T-helper 2 cell treated with Interferon-gamma antibody and Interleukin-4, amounts not matched to agents 5 μg/mL and 100 μg/mL, for 36 hours (primary cell): ENCODE data around the gene SPTBN2.
A peak's percentile ranks its signal among the peaks of the same experiment; 100 is the strongest.

Experiments
- DNase-seq: peaks from one replicate; pipeline ENCODE4 v3.0.0; 2021; ENCODE audit warnings: low spot score
- H3K27ac Mint-ChIP-seq: one replicate; pipeline ENCODE4 v1.8.0; 2021; ENCODE audit warnings: mild to moderate bottlenecking, mixed read lengths
- H3K27me3 Mint-ChIP-seq: one replicate; pipeline ENCODE4 v1.8.0; 2021; ENCODE audit warnings: low read depth, mixed read lengths
- H3K36me3 Mint-ChIP-seq: one replicate; pipeline ENCODE4 v1.8.0; 2021; ENCODE audit warnings: low read depth, mixed read lengths
- H3K4me1 Mint-ChIP-seq: one replicate; pipeline ENCODE4 v1.8.0; 2021; ENCODE audit warnings: low read depth, mixed read lengths
- H3K4me3 Mint-ChIP-seq: one replicate; pipeline ENCODE4 v1.8.0; 2022; ENCODE audit warnings: mild to moderate bottlenecking, moderate library complexity, mixed read lengths
- H3K9me3 Mint-ChIP-seq: one replicate; pipeline ENCODE4 v1.8.0; 2021; ENCODE audit warnings: mixed read lengths

The SPTBN2 gene

DNA sequence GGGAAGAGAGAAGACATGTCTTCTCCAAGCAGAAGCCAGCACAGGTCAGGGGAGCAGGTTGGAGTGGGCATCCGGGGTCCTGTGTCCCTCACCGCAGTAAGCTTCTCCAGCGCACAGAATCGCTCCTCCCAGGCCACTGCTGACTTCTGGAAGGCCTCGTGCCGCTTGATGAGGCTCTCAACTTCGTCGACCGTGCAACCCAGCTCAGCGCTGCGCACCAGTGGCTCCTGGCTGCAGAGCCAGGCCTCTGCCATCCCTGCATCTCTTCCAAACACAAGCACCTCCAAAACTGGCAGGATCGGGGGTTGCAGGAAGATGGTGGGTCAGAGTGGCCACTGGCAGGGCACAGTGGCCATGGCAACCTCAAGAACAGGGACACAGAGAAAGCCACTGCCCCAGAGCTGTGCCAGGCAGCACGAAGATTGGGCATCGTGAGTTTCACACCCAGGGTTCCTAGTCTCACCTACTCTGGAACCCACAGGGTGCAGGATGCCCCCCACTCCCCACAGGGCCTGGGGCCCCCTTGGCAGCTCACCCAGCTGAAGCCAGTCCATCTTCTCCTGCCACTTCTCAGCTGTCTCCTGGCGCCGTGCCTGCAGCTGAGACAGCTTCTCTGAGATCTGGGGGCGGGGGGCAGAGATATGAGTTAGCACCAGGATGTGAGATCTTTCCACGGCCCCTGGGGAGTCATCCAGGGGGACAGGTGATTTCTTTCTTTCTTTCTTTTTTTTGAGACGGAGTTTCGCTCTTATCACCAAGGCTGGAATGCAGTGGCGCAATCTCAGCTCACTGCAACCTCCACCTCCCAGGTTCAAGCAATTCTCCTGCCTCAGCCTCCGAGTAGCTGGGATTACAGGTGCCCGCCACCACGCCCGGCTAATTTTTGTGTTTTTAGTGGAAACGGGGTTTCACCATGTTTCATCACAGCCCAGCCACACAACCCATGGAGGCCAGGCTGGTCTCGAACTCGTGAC, 40.2 kb downstream of the SPTBN2 start:
- Mint-ChIP-seq H3K36me3 (no peaks in the 10 kb centered on the region), H3K27me3 (no peaks in the 10 kb centered on the region), H3K4me3 (no peak overlapping the region), H3K9me3 (no peaks in the 10 kb centered on the region), H3K4me1 (no peaks in the 10 kb centered on the region), H3K27ac (no peak overlapping the region)
- no peak for DNase-seq

DNA sequence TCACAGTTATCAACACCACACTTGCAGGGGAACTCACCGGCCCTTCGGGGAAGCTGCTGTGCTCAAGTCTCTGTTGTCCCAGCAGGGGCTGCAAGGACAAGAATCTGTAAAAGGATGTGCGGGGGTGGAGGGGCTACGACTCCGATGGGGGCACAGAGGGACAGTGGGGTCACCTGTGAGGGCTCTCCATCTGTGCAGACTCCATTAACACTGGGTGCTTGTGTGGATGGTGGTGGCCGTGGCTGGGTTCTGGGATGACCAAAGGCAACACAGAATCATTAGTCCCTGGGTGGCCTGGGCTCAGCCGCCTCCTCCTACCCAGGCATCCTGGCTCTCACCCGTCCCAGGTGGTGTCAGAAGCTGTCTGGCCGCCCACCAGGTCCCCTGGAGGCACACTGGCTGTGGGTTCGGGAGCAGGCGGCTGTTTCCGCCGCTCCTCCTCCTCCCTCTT, 41.2 kb downstream of the SPTBN2 start:
- Mint-ChIP-seq H3K4me3 (no peak overlapping the region), H3K9me3 (no peaks in the 10 kb centered on the region), H3K4me1 (no peaks in the 10 kb centered on the region), H3K36me3 (no peaks in the 10 kb centered on the region), H3K27me3 (no peaks in the 10 kb centered on the region), H3K27ac (no peak overlapping the region)
- no peak for DNase-seq

DNA sequence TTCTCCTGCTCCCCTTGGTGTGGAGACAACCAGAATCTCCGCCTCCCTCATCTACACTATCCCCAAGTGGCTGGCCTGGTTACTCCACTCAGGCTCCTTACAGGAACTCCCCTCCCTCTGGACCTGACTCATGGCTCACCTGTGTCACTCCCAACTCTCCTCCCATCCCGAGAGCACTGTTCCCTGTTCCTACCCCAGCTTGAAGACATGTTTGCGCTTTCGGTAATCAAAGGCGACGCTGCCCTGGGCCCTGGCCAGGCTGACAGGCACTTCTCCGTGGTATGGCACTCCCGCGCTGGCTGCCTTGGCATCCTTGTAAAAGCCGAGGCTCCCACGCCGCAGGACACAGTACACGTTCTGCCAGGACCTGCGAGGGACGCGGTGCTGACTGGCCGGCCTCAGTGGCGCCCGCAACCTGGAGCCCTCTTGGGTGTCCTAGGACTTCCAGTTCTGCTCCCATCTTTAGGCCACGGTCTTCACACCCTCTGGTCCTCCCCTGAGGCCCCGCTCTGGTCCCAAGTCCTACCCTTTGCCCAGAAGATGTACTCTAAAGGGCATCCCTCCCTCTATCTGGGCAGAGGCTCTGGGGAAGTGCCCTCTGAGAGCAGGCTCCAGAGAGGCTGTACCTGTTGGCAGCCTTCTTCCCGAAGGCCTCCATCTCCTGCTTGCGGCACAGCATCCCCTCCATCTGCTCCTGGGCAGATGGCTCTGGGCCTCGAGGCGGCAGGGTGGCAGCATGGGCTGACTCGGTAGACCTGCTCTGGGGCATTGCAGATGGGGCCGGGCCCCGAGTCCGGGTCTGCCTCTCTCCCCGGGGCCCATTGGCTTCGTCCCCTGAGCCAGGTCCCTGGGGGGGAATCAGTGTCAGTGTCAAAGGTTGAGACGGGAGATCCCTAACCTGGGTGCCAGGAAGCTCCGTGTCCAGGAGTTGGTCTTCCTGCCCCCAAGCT, 41.9 kb downstream of the SPTBN2 start:
- Mint-ChIP-seq H3K27ac (no peak overlapping the region), H3K9me3 (no peaks in the 10 kb centered on the region), H3K36me3 (no peaks in the 10 kb centered on the region), H3K27me3 (no peaks in the 10 kb centered on the region), H3K4me1 (no peaks in the 10 kb centered on the region), H3K4me3 (no peak overlapping the region)
- DNase-seq = no peak

DNA sequence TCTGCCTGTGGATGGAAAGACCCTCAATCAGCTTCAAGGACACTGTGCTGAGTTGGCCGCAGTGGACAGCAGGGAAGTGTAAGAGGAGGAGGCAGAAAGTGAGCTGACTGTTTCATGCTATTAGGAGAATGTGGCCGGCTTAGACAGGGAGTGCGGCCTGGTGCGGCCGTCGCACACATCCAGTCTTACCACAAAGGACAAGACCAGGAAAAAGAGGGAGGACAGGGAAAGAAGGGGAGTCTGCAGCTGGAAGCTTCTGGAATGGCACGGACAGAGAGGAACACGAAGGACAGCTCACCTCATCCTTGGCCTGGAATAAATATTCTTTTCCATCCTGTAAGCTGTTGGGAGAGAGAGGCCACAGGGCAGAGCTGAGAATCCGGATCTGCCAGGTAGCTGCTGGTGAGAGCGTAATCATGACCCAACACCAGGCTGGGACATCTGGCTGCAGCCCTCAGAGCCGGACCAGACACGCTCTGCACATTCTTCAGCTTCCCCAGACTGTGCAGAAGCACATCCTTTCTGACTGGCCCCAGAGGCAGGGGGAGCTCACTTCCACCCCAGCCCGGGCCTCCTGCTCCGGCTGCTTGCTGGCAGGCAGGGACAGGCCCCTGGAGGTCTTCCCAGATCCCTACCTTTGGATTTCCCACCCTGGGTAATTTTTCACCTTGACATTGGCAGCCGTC, 42.8 kb downstream of the SPTBN2 start:
- H3K27me3 Mint-ChIP-seq = no peaks in the 10 kb centered on the region
- no peaks in the 10 kb centered on the region for H3K4me1 Mint-ChIP-seq

DNA sequence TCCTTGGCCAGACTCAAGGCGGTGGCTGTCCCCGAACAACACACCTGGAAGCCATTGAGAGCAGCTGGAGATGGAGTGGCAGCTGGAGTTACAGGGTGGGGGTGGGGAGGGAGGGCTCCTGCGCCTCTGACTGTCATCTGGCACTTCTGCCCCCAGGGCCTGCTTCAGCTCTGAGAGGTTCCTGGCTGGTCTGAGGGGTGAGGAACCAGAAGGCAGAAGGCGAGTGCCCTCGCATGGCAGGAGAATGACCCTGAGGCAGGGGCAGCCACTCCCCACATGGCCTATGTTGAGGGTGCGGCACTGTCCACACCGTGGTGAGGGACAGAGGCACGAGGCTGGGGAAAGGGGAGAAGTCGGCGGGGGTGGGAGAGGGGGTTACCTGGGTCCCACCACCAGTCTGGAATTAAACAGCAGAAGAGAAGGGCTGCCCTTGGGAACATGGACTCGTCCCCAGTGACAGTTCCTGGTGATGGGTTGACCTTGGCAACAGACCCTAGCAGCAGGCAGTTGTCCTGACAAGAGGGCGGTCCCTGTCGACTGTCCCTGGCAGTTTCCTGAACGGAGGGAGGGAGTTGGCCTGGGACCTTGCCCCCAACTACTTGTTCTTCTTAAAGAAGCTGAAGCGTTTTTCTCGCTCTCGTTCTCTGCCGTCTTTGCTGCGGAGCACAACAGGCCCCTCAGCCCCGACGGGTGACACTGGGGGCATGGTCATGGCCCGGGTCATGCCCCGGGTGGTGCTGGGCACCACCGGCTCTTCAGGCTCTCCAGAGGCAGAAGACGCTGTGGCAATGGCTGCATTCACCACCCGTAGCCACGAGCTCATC, 43.5 kb downstream of the SPTBN2 start:
- Mint-ChIP-seq H3K9me3 (no peaks in the 10 kb centered on the region), H3K27me3 (no peaks in the 10 kb centered on the region), H3K27ac (no peak overlapping the region)

More for the DNA sequence above, 42.8 kb downstream of the SPTBN2 start:
- Mint-ChIP-seq H3K36me3 (no peaks in the 10 kb centered on the region), H3K27ac (no peak overlapping the region), H3K9me3 (no peaks in the 10 kb centered on the region), H3K4me3 (no peak overlapping the region)
- no peak for DNase-seq

DNA sequence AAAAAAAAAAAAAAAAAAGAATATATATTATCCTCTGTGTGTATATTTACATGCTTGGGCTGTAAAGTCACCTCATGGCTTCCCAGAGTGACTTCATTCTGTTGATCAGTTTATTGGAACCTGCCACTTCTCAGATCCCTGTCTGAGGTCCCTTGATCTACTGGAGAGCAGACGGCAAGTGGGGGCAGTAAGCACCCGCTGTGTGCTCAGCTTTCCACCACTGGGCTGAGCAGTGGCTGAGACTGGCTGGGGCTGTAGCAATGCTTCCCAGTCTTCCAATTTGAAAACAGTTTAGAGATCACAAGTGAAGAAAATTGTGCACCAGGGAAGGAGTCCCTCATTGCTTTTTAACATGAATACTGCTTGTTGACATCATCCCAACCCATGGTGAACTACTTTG, 44.4 kb downstream of the SPTBN2 start:
- no peaks in the 10 kb centered on the region for H3K9me3 Mint-ChIP-seq

More for the DNA sequence above, 43.5 kb downstream of the SPTBN2 start:
- Mint-ChIP-seq H3K4me1 (no peaks in the 10 kb centered on the region), H3K4me3 (no peak overlapping the region), H3K36me3 (no peaks in the 10 kb centered on the region)
- no peak for DNase-seq

DNA sequence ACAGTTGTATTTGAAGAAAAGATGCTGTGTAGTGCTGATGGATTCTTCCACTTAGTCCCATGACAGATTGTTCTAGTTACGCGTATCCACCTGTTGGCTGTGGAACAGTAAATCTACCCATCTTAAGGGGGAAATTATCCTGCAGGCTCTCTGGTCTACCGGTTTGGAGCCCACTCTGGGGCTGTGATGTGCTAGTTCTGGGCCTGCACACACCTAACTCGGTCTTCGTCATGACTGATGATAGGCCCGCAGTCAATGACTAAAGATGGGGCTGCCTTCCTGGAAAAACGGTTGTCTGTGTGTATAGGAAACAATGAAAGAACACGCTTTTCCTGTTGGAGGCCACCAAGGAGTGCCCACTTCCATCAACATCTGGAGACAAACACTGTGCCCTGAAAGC, 45.1 kb downstream of the SPTBN2 start:
- Mint-ChIP-seq H3K4me3 (no peak overlapping the region), H3K36me3 (no peaks in the 10 kb centered on the region), H3K4me1 (no peaks in the 10 kb centered on the region), H3K9me3 (no peaks in the 10 kb centered on the region), H3K27me3 (no peaks in the 10 kb centered on the region), H3K27ac (no peak overlapping the region)
- DNase-seq = no peak

More for the DNA sequence above, 44.4 kb downstream of the SPTBN2 start:
- Mint-ChIP-seq H3K27ac (no peak overlapping the region), H3K4me3 (no peak overlapping the region), H3K27me3 (no peaks in the 10 kb centered on the region), H3K36me3 (no peaks in the 10 kb centered on the region), H3K4me1 (no peaks in the 10 kb centered on the region)
- no peak for DNase-seq

DNA sequence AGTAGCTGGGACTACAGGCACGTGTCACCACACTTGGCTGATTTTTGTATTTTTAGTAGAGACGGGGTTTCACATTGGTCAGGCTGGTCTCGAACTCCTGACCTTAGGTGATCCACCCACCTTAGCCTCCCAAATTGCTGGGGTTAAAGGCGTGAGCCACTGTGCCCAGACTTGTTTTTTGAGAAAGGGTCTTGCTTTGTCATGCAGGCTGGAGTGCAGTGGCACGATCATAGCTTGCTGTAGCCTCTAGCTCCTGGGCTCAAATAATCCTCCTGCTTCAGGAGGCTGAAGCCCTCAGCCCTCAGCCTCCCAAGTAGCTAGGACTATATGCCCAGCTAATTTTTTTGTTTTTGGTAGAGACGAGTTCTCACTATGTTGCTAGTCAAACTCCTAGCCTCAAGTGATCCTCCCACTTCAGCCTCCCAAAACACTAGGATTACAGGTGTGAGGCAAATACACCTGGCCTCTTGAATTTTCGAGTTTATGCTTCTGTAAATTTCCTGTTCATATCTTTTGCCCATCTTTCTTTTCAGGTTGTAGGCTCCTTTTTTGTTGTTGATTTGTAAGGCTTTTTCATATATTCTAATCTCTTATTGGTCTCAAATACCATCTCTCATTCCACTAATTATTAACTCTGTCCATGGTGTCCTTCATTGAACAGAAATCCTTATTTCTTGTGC, 47.9 kb downstream of the SPTBN2 start:
- peaks cover 10% of the 10 kb centered on the region for H3K36me3 Mint-ChIP-seq
- H3K4me3 Mint-ChIP-seq = no peak overlapping the region
- no peak for DNase-seq
- H3K4me1 Mint-ChIP-seq = peaks cover 19% of the 10 kb centered on the region
- no peaks in the 10 kb centered on the region for H3K9me3 Mint-ChIP-seq
- H3K27ac Mint-ChIP-seq = no peak overlapping the region
- H3K27me3 Mint-ChIP-seq = no peaks in the 10 kb centered on the region

DNA sequence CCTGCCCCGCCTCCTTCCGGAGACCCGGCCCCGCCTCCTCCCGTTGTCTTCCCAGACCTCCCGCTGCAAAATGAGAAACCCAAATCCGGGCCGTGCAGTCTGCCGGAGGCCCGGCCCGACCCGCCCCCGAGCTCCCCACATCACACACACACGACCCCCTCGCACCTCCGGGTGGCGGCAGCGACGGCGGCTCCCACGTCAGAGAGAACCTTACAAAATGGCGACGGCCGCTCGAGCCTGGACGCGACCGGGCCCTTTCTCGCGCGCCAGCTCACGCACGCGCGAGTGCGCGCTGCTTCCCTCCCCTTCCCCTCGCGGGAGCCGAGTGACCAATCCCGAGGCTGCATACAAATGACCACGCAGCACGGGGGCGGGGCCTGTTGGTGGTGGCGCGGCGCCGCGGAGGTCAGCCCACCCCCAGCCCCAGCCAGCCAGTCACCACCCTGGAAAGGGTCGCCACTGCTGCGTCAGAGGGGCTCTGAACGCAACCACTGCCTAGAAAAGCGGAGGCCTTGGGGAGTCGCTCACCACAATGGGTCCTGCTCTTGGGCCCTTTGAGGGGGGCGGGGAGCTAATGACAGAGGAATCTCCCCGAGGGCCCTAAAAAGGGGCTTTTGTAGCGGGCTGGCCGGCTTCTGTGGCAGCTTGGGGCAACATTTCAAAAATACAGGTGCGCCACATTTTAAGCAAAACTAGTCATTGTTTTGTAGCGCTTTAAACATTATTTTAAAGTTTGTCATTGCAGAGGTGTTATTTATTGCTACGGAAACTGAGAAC, 51.2 kb downstream of the SPTBN2 start, which contains the start of gene RBM4B:
TSS of gene RBM4B (minus strand) at position 289 of the 777 bp plus-strand sequence. CDS start 808 bp downstream, outside the sequence.
- no peaks in the 10 kb centered on the region for H3K9me3 Mint-ChIP-seq
- H3K27me3 Mint-ChIP-seq = no peaks in the 10 kb centered on the region
- peak within 1 kb of the TSS; percentile 99 for H3K27ac Mint-ChIP-seq
- H3K4me3 Mint-ChIP-seq = peak within 1 kb of the TSS; percentile 98
- peaks cover 24% of the 10 kb centered on the region for H3K36me3 Mint-ChIP-seq
- peaks cover 32% of the 10 kb centered on the region for H3K4me1 Mint-ChIP-seq
- peak; percentile 94 for DNase-seq

DNA sequence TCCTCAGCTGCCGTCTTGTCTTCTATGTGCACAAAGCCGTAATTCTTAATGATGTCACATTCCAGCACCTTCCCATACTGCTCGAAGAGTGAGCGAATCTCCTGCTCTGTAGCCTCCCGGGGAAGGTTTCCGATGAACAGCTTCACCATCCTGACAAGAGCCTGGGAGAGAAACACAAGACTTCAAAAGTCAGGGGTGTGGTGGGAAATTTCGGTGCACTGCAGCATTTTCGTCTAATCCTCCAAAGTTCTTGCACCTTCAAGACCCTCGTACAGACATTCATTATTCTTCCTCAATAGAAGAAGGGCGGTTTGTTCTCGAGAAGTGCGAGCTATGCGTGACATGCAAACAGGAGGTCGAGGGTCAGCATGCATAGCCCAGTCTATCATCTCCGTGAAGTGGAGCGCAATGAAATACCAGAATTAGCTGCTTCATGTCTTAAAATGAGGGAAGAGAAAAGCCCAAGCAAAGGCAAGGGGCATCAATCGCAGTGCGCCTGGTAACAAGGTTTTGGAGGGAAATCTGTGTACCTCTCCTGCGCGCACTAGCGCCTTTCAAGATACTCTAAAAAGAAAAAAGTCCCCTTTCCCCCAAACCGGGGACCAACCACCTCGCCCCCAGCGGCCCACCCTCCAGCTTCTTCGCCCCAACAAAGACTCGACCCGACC, 52.0 kb downstream of the SPTBN2 start:
- Mint-ChIP-seq H3K4me1 (peaks cover 32% of the 10 kb centered on the region), H3K36me3 (peaks cover 24% of the 10 kb centered on the region)
- no peak for DNase-seq

DNA sequence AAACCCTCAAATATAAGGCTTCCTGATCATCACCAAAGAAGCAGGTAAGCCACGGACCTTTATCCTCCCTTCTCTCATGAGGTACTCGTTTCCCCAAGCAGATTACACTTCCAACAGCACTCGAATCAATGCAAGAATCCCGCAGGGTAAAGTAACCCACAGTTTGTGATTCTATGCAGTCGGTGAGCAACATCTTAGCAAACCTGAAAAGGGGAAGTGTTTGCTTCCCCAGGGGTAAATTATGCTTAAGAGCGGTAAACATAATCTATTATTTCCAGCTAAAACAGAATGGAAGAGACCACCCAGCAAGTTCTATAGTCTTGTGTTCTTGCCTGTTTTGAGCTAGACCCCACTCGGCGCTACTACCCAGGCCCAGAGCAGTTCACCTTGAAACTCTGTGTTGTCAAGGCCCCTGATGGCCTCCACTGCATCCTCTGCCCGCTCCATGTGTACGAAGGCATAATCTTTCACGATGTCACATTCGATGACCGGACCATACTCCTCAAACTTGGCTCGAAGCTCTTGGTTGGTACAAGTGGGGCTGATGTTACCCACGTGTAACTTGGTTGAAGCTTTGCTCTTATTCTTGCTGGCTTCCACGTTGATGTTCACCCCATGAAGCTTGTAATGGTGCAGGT, 52.6 kb downstream of the SPTBN2 start:
- Mint-ChIP-seq H3K4me3 (peak overlapping the region; percentile 98), H3K27ac (peak overlapping the region; percentile 99), H3K4me1 (peaks cover 32% of the 10 kb centered on the region), H3K9me3 (no peaks in the 10 kb centered on the region), H3K27me3 (no peaks in the 10 kb centered on the region), H3K36me3 (peaks cover 24% of the 10 kb centered on the region)
- no peak for DNase-seq

More for the DNA sequence above, 52.0 kb downstream of the SPTBN2 start:
- no peaks in the 10 kb centered on the region for H3K9me3 Mint-ChIP-seq
- peak overlapping the region; percentile 98 for H3K4me3 Mint-ChIP-seq
- H3K27ac Mint-ChIP-seq = peak overlapping the region; percentile 99
- no peaks in the 10 kb centered on the region for H3K27me3 Mint-ChIP-seq
